Testis (tissue), 3 donors: ENCODE data around the gene ALK. TPM values are rescaled to one million over a fixed set of nuclear protein-coding genes. Genes with fewer than 3 reads are reported as not detected.

Source experiments
- DNase-seq: peaks from one replicate; pipeline ENCODE4 v3.0.0-alpha.2; 2019
- H3K27ac ChIP-seq, 2 donors: fragments of 200-600 bp; sonication (generic); one replicate each; pipeline ENCODE4 v1.5.1; 2019
- H3K27me3 ChIP-seq: fragments of 200-600 bp; sonication (generic); one replicate; pipeline ENCODE4 v1.5.1; 2019
- H3K36me3 ChIP-seq: fragments of 200-600 bp; sonication (generic); one replicate; pipeline ENCODE4 v1.5.1; 2017; ENCODE audit warnings: low read depth; ENCODE audit errors: missing control alignments
- H3K4me1 ChIP-seq: fragments of 200-600 bp; sonication (generic); one replicate; pipeline ENCODE4 v1.5.1; 2019
- H3K4me3 ChIP-seq, 2 donors: fragments of 200-600 bp; sonication (generic); one replicate each; pipeline ENCODE4 v1.5.1; 2017 to 2019
- H3K9me3 ChIP-seq: fragments of 200-600 bp; sonication (generic); one replicate; pipeline ENCODE4 v1.5.1; 2017
- POLR2A ChIP-seq: fragments of 450-650 bp; IDR thresholded peaks from one replicate; pipeline ENCODE4 v1.6.1; 2017; ENCODE audit warnings: antibody characterized with exemption, mild to moderate bottlenecking, moderate library complexity
- WGBS, 2 donors: methylation state at CpG; one replicate each; pipeline ENCODE4 v1.1.5; 2018; 5-methylcytosine and 5-hydroxymethylcytosine counted together
- intact Hi-C: fragments of 100-400 bp; cut with DNase I; formaldehyde crosslinking; loops from one replicate; pipeline ENCODE4 v1.15.1; 2023; ENCODE audit warnings: low total_unique reads
- polyA plus RNA-seq: library from polyadenylated mRNA; stranded (reverse); fragments of 350-450 nt; fragmentation: Illumina TruSeq; extraction: RNeasy Lipid Tissue Mini Kit (QIAGEN cat#74804); gene quantifications from one replicate; pipeline ENCODE4 v1.2.3, GENCODE V29; 2014; ENCODE audit warnings: low read depth, low replicate concordance; ENCODE audit not compliant: insufficient read depth
- total RNA-seq, 2 donors: library from RNA; depleted of rRNA; stranded (reverse); fragments of >200 nt; gene quantifications; one replicate each; pipeline ENCODE4 v1.2.3, GENCODE V29; 2016
- TF ChIP-seq, protein P1 (sequence below), 3 experiments: fragments of 450-650 bp in 2 of 3; fragments of 200-600 bp in 1 of 3; sonication (generic) in 1 of 3; IDR thresholded peaks; one replicate each; pipeline ENCODE4 v1.5.1; 2016 to 2019; ENCODE audit warnings: antibody characterized with exemption in 3 of 3, mild to moderate bottlenecking in 2 of 3, moderate library complexity in 1 of 3

The ALK gene
- total and polyA plus RNA-seq, 3 donors from 2014 or later = 2.1 to 3.8 (median 3.8) TPM

DNA sequence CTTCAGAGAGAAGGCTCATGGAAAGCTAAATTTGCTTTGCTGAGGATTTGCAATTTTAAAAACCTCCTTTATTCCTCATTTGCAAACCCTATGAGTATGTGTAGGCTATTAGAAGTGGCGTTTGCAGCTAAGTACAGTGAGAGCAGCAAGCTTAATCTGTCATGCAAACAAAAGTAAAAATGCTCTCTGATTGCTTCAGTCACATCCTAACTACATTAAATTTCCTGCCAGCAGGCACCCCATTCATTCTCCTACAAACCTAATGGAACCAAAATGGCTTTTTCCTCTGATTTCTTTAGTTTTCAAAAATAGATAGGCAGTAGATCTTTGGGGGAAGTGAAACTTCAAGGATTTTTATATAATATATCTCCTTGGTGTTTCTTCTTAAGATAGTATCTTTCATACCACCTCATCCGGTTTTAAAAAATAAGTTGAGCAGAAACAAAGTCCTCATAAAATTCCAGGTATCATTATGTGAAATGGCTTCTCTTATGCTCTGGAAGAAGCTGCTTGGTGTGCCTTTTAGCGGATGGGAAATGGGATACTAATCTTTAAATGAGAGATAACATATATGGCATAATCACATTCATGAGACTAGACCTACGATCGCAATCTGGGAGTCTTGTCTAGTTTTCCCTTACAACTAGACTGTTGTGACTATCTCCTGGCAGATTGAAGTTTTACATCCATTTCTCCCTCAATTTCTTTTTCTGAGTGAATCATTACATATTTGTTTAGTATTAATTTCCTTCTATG lies 757.1 kb downstream of the ALK start:
- Histone ChIP-seq H3K4me1 (no peaks in the 10 kb centered on the region), H3K27me3 (no peaks in the 10 kb centered on the region), H3K36me3 (no peaks in the 10 kb centered on the region), H3K27ac (no peak overlapping the region), H3K9me3 (no peaks in the 10 kb centered on the region), H3K4me3 (no peak overlapping the region)
- TF ChIP-seq POLR2A = no peak
- TF ChIP-seq, protein P1, sequence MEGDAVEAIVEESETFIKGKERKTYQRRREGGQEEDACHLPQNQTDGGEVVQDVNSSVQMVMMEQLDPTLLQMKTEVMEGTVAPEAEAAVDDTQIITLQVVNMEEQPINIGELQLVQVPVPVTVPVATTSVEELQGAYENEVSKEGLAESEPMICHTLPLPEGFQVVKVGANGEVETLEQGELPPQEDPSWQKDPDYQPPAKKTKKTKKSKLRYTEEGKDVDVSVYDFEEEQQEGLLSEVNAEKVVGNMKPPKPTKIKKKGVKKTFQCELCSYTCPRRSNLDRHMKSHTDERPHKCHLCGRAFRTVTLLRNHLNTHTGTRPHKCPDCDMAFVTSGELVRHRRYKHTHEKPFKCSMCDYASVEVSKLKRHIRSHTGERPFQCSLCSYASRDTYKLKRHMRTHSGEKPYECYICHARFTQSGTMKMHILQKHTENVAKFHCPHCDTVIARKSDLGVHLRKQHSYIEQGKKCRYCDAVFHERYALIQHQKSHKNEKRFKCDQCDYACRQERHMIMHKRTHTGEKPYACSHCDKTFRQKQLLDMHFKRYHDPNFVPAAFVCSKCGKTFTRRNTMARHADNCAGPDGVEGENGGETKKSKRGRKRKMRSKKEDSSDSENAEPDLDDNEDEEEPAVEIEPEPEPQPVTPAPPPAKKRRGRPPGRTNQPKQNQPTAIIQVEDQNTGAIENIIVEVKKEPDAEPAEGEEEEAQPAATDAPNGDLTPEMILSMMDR (IDR thresholded peaks at IDR 0.05) = no peak
- WGBS, 2 donors = 85 to 91% methylated on average over 5 of the region's 5 CpGs
- DNase-seq = no peak
- intact Hi-C loops = no loop called here

DNA sequence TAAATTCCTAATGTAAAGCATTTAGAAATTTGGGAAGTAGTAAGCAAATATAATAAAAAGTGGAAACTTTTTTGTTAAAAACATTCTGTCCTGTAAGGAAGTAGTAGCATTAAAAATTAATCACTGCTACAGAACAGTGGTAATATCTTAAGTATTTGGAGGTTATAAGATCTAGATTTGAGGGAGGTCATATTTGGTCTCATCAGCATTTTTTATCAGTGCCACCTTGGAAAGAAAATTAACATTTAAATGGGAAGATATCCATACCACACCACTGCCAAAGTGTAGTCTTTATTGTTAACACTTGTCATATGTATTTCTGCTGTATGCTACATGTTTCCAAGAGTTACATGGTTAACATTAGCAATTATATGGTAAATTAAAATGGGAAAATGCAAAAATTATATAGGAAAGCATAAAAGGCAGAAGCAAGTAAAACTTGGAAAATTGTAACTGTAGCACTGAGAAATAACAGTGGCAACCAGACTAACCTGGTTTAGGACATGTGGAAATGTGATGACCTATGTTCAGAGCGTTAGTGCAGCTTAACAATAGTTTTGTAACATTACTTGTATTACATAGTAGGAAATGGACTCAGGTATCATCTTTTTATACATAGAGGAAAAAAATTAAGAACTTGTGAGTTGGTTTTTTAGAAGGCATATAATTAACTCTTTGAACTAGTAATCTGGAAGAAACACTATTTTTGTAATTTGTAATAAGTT lies 759.0 kb downstream of the ALK start:
- no peak for TF ChIP-seq POLR2A
- TF ChIP-seq, protein P1 (IDR thresholded peaks at IDR 0.05) = no peak
- 76 to 82% methylated on average over 1 of the region's 1 CpG for WGBS, 2 donors
- DNase-seq = no peak
- intact Hi-C loops = no loop called here
- H3K9me3 ChIP-seq = no peaks in the 10 kb centered on the region
- no peak overlapping the region for H3K27ac ChIP-seq
- H3K4me3 ChIP-seq = no peak overlapping the region
- no peaks in the 10 kb centered on the region for H3K36me3 ChIP-seq
- no peaks in the 10 kb centered on the region for H3K4me1 ChIP-seq
- no peaks in the 10 kb centered on the region for H3K27me3 ChIP-seq

DNA sequence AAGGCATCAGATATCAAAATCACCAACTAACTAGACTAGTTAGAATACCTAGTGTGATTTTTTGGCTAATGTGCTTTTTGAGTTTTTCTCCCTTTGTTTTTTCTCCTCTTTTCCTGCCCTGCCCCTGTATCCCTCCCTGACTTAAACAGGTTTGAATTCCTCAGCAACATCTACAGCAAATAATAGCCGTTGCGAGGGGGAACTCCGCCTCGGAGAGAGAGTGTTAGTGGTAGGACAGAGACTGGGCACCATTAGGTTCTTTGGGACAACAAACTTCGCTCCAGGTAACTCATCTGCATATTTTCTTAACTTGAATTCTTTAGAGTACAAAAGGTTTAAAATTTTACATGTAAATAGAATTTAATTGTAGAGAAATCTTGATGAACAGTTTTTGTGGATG lies 761.2 kb downstream of the ALK start:
- no peak overlapping the region for H3K4me3 ChIP-seq
- no peak overlapping the region for H3K27ac ChIP-seq
- H3K9me3 ChIP-seq = no peaks in the 10 kb centered on the region
- WGBS, 2 donors = 87 to 93% methylated on average over 5 of the region's 5 CpGs
- H3K27me3 ChIP-seq = no peaks in the 10 kb centered on the region
- no peak for TF ChIP-seq POLR2A
- TF ChIP-seq, protein P1 (IDR thresholded peaks at IDR 0.05) = no peak
- DNase-seq = no peak
- no peaks in the 10 kb centered on the region for H3K4me1 ChIP-seq
- intact Hi-C loops = no loop called here
- H3K36me3 ChIP-seq = no peaks in the 10 kb centered on the region

DNA sequence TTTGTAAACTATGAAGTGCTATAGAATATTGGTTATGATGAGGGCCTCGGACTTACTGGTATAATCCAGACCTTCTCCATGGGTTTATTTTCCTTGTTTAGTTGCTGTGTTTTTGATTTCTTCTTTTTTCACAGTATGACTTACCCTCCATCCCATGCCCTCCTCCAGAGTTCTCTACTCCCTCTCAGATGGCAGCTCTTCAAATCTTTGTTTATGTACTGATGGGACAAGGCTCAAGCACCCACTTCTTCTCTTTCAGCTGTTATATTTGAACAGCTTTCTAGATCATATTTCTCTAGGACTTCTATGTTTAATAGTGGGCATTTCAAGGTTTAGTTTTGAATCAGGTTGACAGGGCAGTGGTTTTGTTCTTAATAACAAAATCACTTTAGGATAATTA lies 762.3 kb downstream of the ALK start:
- H3K4me1 ChIP-seq = no peaks in the 10 kb centered on the region
- no peak for DNase-seq
- H3K27me3 ChIP-seq = no peaks in the 10 kb centered on the region
- no peaks in the 10 kb centered on the region for H3K36me3 ChIP-seq
- H3K27ac ChIP-seq = no peak overlapping the region
- no peaks in the 10 kb centered on the region for H3K9me3 ChIP-seq
- no peak overlapping the region for H3K4me3 ChIP-seq
- 46 to 65% methylated on average over 1 of the region's 1 CpG for WGBS, 2 donors
- TF ChIP-seq POLR2A = no peak
- TF ChIP-seq, protein P1 (IDR thresholded peaks at IDR 0.05) = no peak
- intact Hi-C loops = no loop called here
